HS-5 (cell line): ENCODE data around the gene TNFSF8.

Source experiments
- DNase-seq: peaks from one replicate; pipeline ENCODE4 v3.0.0-alpha.2; 2012; ENCODE audit warnings: low read depth

TNFSF8 gene

GRCh38 chr9:114905170-114905940 is 25.0 kb downstream of the TNFSF8 start:
- no peak for DNase-seq

GRCh38 chr9:114902786-114903524 is 27.4 kb downstream of the TNFSF8 start:
- DNase-seq: no peak

GRCh38 chr9:114900942-114901802 is 29.2 kb downstream of the TNFSF8 start:
- DNase-seq: peak; percentile 71

GRCh38 chr9:114899995-114900394 is 30.4 kb downstream of the TNFSF8 start:
- no peak for DNase-seq

- DNase-seq: no peak
Measured at GRCh38 chr9:114899461-114899860, 30.9 kb downstream of the TNFSF8 start.

- DNase-seq: no peak
Measured at GRCh38 chr9:114898741-114899140, 31.6 kb downstream of the TNFSF8 start.

GRCh38 chr9:114897196-114897595 is 33.2 kb downstream of the TNFSF8 start:
- no peak for DNase-seq

GRCh38 chr9:114896344-114896743 is 34.0 kb downstream of the TNFSF8 start:
- no peak for DNase-seq

GRCh38 chr9:114895521-114895991 is 34.8 kb downstream of the TNFSF8 start:
- DNase-seq: no peak

GRCh38 chr9:114894609-114895433 is 35.6 kb downstream of the TNFSF8 start:
- peak; percentile 97 for DNase-seq

GRCh38 chr9:114894206-114894605 is 36.2 kb downstream of the TNFSF8 start:
- no peak for DNase-seq

GRCh38 chr9:114893221-114894010 is 37.0 kb downstream of the TNFSF8 start:
- DNase-seq: no peak

- DNase-seq: no peak
Measured at GRCh38 chr9:114889802-114890224, 40.6 kb downstream of the TNFSF8 start.

GRCh38 chr9:114888607-114889006 is 41.8 kb downstream of the TNFSF8 start:
- no peak for DNase-seq

- no peak for DNase-seq
Measured at GRCh38 chr9:114887963-114888362, 42.4 kb downstream of the TNFSF8 start.

- DNase-seq: no peak
Measured at GRCh38 chr9:114884787-114885452, 45.5 kb downstream of the TNFSF8 start.

- DNase-seq: peak; percentile 56
Measured at GRCh38 chr9:114883709-114884108, 46.7 kb downstream of the TNFSF8 start.

- DNase-seq: no peak
Measured at GRCh38 chr9:114880291-114880745, 50.1 kb downstream of the TNFSF8 start.

GRCh38 chr9:114878879-114879564 is 51.4 kb downstream of the TNFSF8 start:
- no peak for DNase-seq
